Body of pancreas (tissue), 4 donors: Measurements from ENCODE around the gene ANXA5. TPM values are rescaled to one million over a fixed set of nuclear protein-coding genes. Genes with fewer than 3 reads are reported as not detected.

Experiments used
- ATAC-seq: fragments of 150-250 bp; one replicate; pipeline ENCODE4 v1.9.1; 2016
- DNase-seq, 4 donors: peaks; one replicate each; pipeline ENCODE4 v3.0.0-alpha.2; 2019
- H3K27ac ChIP-seq, 4 donors: fragments of 200-600 bp; sonication (generic); 1 replicate in 3 of 4; 2 replicates in 1 of 4; pipeline versions ENCODE4 v1.5.1 to v1.6.1; 2016 to 2019; ENCODE audit warnings: mild to moderate bottlenecking in 1 of 4, mixed read lengths in 1 of 4, moderate library complexity in 1 of 4
- H3K27me3 ChIP-seq, 2 donors: fragments of 200-600 bp; sonication (generic); one replicate each; pipeline ENCODE4 v1.6.0; 2016; ENCODE audit warnings: mild to moderate bottlenecking in 1 of 2
- H3K36me3 ChIP-seq, 2 donors: fragments of 200-600 bp; sonication (generic); replicated peaks in 1 of 2; 2 replicates each; pipeline ENCODE4 v1.5.1; 2016; ENCODE audit warnings: low read depth in 2 of 2; ENCODE audit not compliant: insufficient read depth in 1 of 2
- H3K4me1 ChIP-seq: fragments of 200-600 bp; sonication (generic); one replicate; pipeline ENCODE4 v1.6.0; 2016
- H3K4me3 ChIP-seq, 2 donors: fragments of 200-600 bp; sonication (generic); 1 replicate in 1 of 2; 2 replicates in 1 of 2; pipeline ENCODE4 v1.5.1; 2016 to 2019
- H3K9me3 ChIP-seq, 3 donors: fragments of 200-600 bp; sonication (generic); 1 replicate in 2 of 3; 2 replicates in 1 of 3; pipeline ENCODE4 v1.5.1; 2016
- CTCF ChIP-seq, 7 experiments: fragments of 450-650 bp in 4 of 7; fragments of 200-600 bp in 3 of 7; sonication (generic) in 3 of 7; IDR thresholded peaks; one replicate each; pipeline ENCODE4 v1.5.1; 2016 to 2019; ENCODE audit warnings: antibody characterized with exemption in 7 of 7
- POLR2A ChIP-seq, 3 donors: fragments of 450-650 bp; IDR thresholded peaks; one replicate each; pipeline ENCODE4 v1.6.1; 2016; ENCODE audit warnings: antibody characterized with exemption in 3 of 3, mild to moderate bottlenecking in 2 of 3
- WGBS, 2 donors: methylation state at CpG; one replicate each; pipeline ENCODE4 v1.1.5; 2017; 5-methylcytosine and 5-hydroxymethylcytosine counted together
- intact Hi-C: fragments of 100-400 bp; cut with DNase I; formaldehyde crosslinking; loops from one replicate; pipeline ENCODE4 v1.15.1; 2023
- total RNA-seq, 2 donors: library from RNA; depleted of rRNA; stranded (reverse); fragments of >200 nt; gene quantifications; one replicate each; pipeline ENCODE4 v1.1.0, GENCODE V29; 2016

ANXA5 gene
- total RNA-seq, 2 donors from 2014 or later = 126 to 180 TPM

GRCh38 chr4:121709766-121710405 lies 13.1 kb upstream of the ANXA5 start:
- DNase-seq (no peak), ATAC-seq (no peak)
- peaks cover 0 to 5% of the 10 kb centered on the region in 2 donors for H3K27me3 ChIP-seq
- intact Hi-C loops = no loop called here
- 82 to 94% methylated on average over 3 of the region's 3 CpGs for WGBS, 2 donors
- no peak overlapping the region for H3K4me3 ChIP-seq
- H3K27ac ChIP-seq = no peak overlapping the region
- no peaks in the 10 kb centered on the region for H3K9me3 ChIP-seq
- H3K36me3 ChIP-seq = no peaks in the 10 kb centered on the region
- H3K4me1 ChIP-seq = no peaks in the 10 kb centered on the region
- TF ChIP-seq CTCF (IDR thresholded peaks at IDR 0.05) (no peak), POLR2A (IDR thresholded peaks at IDR 0.05) (no peak)

GRCh38 chr4:121707344-121707743 lies 10.6 kb upstream of the ANXA5 start:
- TF ChIP-seq CTCF (IDR thresholded peaks at IDR 0.05) (no peak), POLR2A (IDR thresholded peaks at IDR 0.05) (no peak)
- H3K4me3 ChIP-seq = no peak overlapping the region
- H3K36me3 ChIP-seq = no peaks in the 10 kb centered on the region
- H3K4me1 ChIP-seq = no peaks in the 10 kb centered on the region
- no peak for ATAC-seq
- no peaks in the 10 kb centered on the region for H3K9me3 ChIP-seq
- peaks cover 0 to 5% of the 10 kb centered on the region in 2 donors for H3K27me3 ChIP-seq
- intact Hi-C loops = no loop called here
- no peak for DNase-seq
- H3K27ac ChIP-seq = no peak overlapping the region

GRCh38 chr4:121706595-121707021 lies 9.8 kb upstream of the ANXA5 start:
- TF ChIP-seq POLR2A (IDR thresholded peaks at IDR 0.05) (no peak), CTCF (IDR thresholded peaks at IDR 0.05) (no peak)
- Histone ChIP-seq H3K4me3 (no peak overlapping the region), H3K27ac (no peak overlapping the region), H3K27me3 (peaks cover 0 to 4% of the 10 kb centered on the region in 2 donors), H3K36me3 (no peaks in the 10 kb centered on the region), H3K4me1 (no peaks in the 10 kb centered on the region), H3K9me3 (no peaks in the 10 kb centered on the region)
- no peak for ATAC-seq
- 61 to 76% methylated on average over 4 of the region's 4 CpGs for WGBS, 2 donors
- no peak for DNase-seq
- intact Hi-C loops = no loop called here

GRCh38 chr4:121705521-121705920 lies 8.7 kb upstream of the ANXA5 start:
- ATAC-seq = no peak
- DNase-seq = no peak
- H3K9me3 ChIP-seq = no peaks in the 10 kb centered on the region
- no peaks in the 10 kb centered on the region for H3K27me3 ChIP-seq
- no peak for TF ChIP-seq POLR2A (IDR thresholded peaks at IDR 0.05)
- TF ChIP-seq CTCF (IDR thresholded peaks at IDR 0.05) = no peak
- H3K36me3 ChIP-seq = no peaks in the 10 kb centered on the region
- intact Hi-C loops = no loop called here
- H3K4me3 ChIP-seq = no peak overlapping the region
- H3K4me1 ChIP-seq = no peaks in the 10 kb centered on the region
- WGBS, 2 donors = 78 to 79% methylated on average over 6 of the region's 6 CpGs
- H3K27ac ChIP-seq = no peak overlapping the region

GRCh38 chr4:121702136-121702535 lies 5.4 kb upstream of the ANXA5 start:
- 74 to 77% methylated on average over 4 of the region's 4 CpGs for WGBS, 2 donors
- no peak for ATAC-seq
- TF ChIP-seq CTCF (IDR thresholded peaks at IDR 0.05) (no peak), POLR2A (IDR thresholded peaks at IDR 0.05) (no peak)
- no peak for DNase-seq
- H3K27ac ChIP-seq = no peak overlapping the region
- intact Hi-C loops = no loop called here
- no peak overlapping the region for H3K4me3 ChIP-seq
- no peaks in the 10 kb centered on the region for H3K9me3 ChIP-seq
- peaks cover 7% of the 10 kb centered on the region for H3K4me1 ChIP-seq
- no peaks in the 10 kb centered on the region for H3K27me3 ChIP-seq
- H3K36me3 ChIP-seq = no peaks in the 10 kb centered on the region
